ENCODE measurements around the gene STK40. TPM values are rescaled to one million over a fixed set of nuclear protein-coding genes. Genes with fewer than 3 reads are reported as not detected.

Gene STK40
- total and polyA plus RNA-seq, 9 of the 15 experiments (the other 6 are each of a cell fraction or from before 2014, with no cell fraction given) = 0.69 to 94.3 (median 39.1) TPM

GRCh38 chr1:36398370-36398977, 12.8 kb upstream of the STK40 start (continued):
- no peak for TF ChIP-seq MLLT1 (IDR thresholded peaks at IDR 0.05)
- TF ChIP-seq JUND (IDR thresholded peaks at IDR 0.05; ENCODE audit: borderline replicate concordance, low read depth, low read length) = no peak
- peak; percentile 80; the same call in 2 of the 3 replicates for TF ChIP-seq JUND (tag; IDR thresholded peaks at IDR 0.05; ENCODE audit: borderline replicate concordance, low read depth, low read length)
- TF ChIP-seq ZNF347 (CRISPR knock-in tag; IDR thresholded peaks at IDR 0.05; ENCODE audit: low read depth) = 0 out of 2 replicates have a peak, but pooled peaks have one; percentile 55
- peak; percentile 95 for TF ChIP-seq PYGO2 (tag; IDR thresholded peaks at IDR 0.05)
- TF ChIP-seq ZNF740 (CRISPR knock-in tag; IDR thresholded peaks at IDR 0.05) = no peak
- TF ChIP-seq ZNF740 (tag; IDR thresholded peaks at IDR 0.05) = peak in 1 of 2 experiments; percentile 98; a peak in 2 of 4 replicates
- TF ChIP-seq KLF10 (CRISPR knock-in tag; IDR thresholded peaks at IDR 0.05) = 0 out of 2 replicates have a peak, but pooled peaks have one; percentile 57
- no peak for TF ChIP-seq PBX2 (CRISPR knock-in tag; IDR thresholded peaks at IDR 0.05; ENCODE audit: low read depth)
- peak; percentile 62; the same call in 1 of the 2 replicates for TF ChIP-seq PBX2 (tag; conservative IDR thresholded peaks at IDR 0.05; ENCODE audit: low read depth)
- peak; percentile 39; the same call in 1 of the 2 replicates for TF ChIP-seq ZBTB2 (IDR thresholded peaks at IDR 0.05)
- TF ChIP-seq FOXJ3 (CRISPR knock-in tag; IDR thresholded peaks at IDR 0.05) = no peak
- TF ChIP-seq ZNF695 (CRISPR knock-in tag; IDR thresholded peaks at IDR 0.05) = peak; percentile 70; the same call in 1 of the 2 replicates
- TF ChIP-seq ZBTB8A (IDR thresholded peaks at IDR 0.05; ENCODE audit: partially characterized antibody) = no peak
- peak; percentile 81 for TF ChIP-seq ZBTB17 (CRISPR knock-in tag; IDR thresholded peaks at IDR 0.05)
- TF ChIP-seq CREB3 (tag; conservative IDR thresholded peaks at IDR 0.05; ENCODE audit: low read depth) = peak; percentile 97
- peak; percentile 90; the same call in 1 of the 2 replicates for TF ChIP-seq ERF (CRISPR knock-in tag; IDR thresholded peaks at IDR 0.05)
- TF ChIP-seq CBFA2T2 (conservative IDR thresholded peaks at IDR 0.05) = no peak
- peak; percentile 90 for TF ChIP-seq TCF15 (CRISPR knock-in tag; IDR thresholded peaks at IDR 0.05)
- no peak for TF ChIP-seq SRSF9 (IDR thresholded peaks at IDR 0.05; ENCODE audit: borderline replicate concordance, low read depth, low read length)
